HG03108 (cell line): Measurements from ENCODE around the gene ASNSD1.
"Not testable (repeated sequence)": the region's sequence is repeated elsewhere in the genome, so short reads cannot be mapped to it uniquely, and the experiment has no call there.

ENCODE experiments used
- ATAC-seq: cut with Tn5 transposase; IDR thresholded peaks from one replicate; pipeline ENCODE4 v1.9.1; 2021; ENCODE audit warnings: moderate library complexity; ENCODE audit not compliant: unreplicated experiment

Gene ASNSD1

GRCh38 chr2:189685540-189686229 lies 24.4 kb downstream of the ASNSD1 start:
- peak; percentile 54 for ATAC-seq

DNA sequence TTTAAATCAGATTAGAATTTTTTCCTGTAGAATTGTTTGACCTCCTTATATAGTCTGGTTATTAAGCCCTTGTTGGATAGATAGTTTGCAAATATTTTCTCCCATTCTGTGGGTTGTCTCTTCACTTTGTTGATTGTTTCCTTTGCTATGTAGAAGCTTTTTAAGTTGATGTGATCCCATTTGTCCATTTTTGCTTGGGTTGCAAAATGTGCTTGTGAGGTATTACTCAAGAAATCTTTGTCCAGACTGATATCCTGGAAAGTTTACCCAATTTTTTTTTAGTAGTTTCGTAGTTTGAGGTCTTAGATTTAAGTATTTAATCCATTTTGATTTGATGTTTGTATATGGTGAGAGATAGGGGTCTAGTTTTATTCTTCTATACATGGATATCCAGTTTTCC lies 26.5 kb downstream of the ASNSD1 start:
- ATAC-seq = not testable (repeated sequence)

DNA sequence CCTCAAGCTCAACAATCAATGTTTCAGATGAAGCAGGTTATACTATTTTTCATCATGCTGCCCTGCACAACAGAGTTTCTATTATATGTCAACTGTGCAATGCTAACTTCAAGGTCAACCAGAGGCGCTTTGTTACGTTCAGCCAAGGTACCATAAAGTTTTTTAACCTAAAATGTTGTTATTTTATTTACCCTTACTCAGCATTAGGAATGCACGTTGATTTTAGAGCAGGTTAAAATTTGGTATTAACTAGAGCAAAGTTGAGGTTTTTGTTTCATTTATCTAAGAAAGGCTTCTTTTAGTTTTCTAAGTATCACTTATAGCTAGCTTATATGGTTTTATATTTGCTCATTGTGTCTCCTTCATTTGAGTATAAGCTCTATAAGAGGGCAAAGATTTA lies 35.0 kb downstream of the ASNSD1 start:
- no peak for ATAC-seq

DNA sequence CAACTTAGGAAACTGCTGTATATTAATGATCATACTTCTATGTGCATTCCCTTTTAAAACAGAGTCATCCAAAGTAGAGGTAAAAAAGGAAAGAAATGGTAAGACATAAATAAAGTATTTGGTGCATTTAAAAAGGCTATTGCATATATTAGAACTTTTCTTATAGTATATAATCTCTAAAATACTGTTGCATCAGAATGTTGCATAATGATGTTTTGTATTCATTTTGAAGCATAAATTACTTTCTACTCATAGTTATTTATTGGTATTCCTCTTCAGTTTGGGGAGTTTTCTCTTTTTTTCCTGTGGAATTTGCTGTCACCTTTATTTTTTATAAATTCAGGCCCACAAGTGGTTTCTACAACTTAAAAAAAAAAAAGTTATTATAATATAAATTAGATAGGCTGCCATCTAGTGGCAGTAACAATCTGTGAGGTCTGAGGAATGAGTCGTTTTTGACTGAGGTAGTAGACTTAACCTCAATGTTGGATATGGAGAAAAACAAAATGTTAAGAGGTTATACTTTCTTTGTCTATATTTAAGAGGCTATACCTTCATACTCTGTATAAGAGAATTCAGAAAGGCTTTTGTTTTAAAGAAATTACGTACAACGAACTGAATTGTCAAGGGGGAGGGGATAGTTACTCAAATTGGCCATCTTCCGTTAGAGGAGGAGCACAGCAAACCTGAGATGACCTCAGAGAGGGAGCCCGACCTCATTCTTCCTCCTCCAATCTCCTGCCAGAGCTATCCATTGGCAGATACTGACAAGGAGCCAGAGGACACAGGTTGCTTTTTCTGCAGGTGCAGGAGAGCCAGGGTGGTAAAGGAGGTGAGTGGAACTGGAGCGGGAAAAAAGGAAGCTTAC lies 37.0 kb downstream of the ASNSD1 start:
- no peak for ATAC-seq

DNA sequence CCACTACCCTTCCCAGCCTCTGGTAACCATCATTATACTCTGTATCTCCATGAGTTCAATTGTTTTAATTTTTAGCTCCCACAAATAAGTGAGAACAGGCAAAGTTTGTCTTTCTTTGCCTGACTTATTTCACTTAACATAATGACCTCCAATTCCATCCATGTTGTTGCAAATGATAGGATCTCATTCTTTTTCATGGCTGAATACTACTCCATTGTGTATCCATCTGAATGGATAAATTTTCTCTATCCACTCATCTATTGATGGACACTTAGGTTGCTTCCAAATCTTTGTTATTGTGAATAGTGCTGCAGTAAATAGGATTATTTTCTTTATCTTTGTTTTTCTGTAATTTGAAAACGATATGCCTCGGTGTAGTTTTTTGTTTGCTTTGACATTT lies 39.4 kb downstream of the ASNSD1 start:
- ATAC-seq = no peak

- ATAC-seq = no peak
These were observed 40.8 kb downstream of the ASNSD1 start for GRCh38 chr2:189702071-189702470.

DNA sequence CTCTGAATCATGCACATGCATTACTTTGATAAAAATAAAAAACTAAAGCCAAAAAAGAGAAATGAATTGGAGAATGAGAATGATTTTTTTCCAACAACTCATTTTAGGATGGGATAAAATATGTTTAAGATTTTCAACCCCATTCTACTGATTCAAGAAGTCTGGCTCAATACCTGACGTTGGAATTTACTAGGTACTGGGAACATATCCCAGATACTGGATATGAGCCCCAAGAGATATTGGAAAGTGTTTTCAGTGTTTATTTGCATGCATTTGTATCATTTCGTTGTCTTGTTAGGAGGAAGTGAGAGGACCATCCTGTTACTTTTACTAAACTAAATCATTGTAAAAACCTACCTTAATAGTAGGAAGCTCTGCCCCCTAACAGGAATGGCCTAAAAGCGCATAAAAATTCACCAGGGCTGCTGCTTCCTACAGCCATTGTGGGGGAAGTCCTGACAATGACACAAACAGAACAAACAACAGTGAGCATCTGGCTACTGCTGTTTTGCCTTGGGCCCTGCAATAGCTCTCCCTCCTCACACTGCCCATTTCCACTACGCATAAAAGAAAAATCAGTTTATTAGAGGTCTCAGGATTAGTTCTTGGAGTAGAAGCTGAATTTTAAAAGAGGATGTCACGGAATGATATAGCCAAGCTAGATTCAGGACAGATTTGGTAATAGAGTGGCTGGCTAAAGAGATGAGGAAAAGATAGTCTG lies 48.4 kb downstream of the ASNSD1 start:
- no peak for ATAC-seq

- not testable (repeated sequence) for ATAC-seq
These were observed 56.3 kb downstream of the ASNSD1 start for GRCh38 chr2:189717593-189717992.

GRCh38 chr2:189719571-189719970 lies 58.3 kb downstream of the ASNSD1 start:
- no peak for ATAC-seq
